HCT116 (cell line): ENCODE measurements around the gene GP9. TPM values are rescaled to one million over a fixed set of nuclear protein-coding genes. Genes with fewer than 3 reads are reported as not detected.

ENCODE experiments used
- ATAC-seq: fragments of 200-7000 bp; cut with Tn5 transposase; 2 replicates; pipeline ENCODE4 v1.9.1; 2020; ENCODE audit warnings: mild to moderate bottlenecking, moderate library complexity
- BruUV-seq: library from RNA; stranded (reverse); fragments of 400-500 nt; replicated peaks from 2 replicates; lab custom pipeline; 2021; lab: Mats Ljungman, UMichigan
- CTCF ChIA-PET: fragments of 300-600 bp; sonication (Branson Sonifier 250); formaldehyde crosslinking; loops from one replicate; lab custom pipeline; 2021; ENCODE audit warnings: antibody characterized with exemption; lab: Charles Lee
- POLR2A ChIA-PET: fragments of 300-600, 350-600 bp; sonication (Branson Sonifier 250); formaldehyde crosslinking; loops from one replicate; lab custom pipeline; 2021; ENCODE audit warnings: antibody characterized with exemption; lab: Charles Lee
- RAD21 ChIA-PET, 2 experiments: fragments of 300-600 bp; sonication (Branson Sonifier 250); formaldehyde crosslinking; loops; one replicate each; lab custom pipeline; 2023; ENCODE audit warnings: low total read pairs in 2 of 2; ENCODE audit not compliant: uncharacterized antibody in 2 of 2, unreplicated experiment in 2 of 2, low non-redundant PET in 1 of 2; lab: Charles Lee
- DNase-seq: peaks from one replicate; pipeline ENCODE4 v3.0.0-alpha.2; 2010; ENCODE audit warnings: low read depth, low spot score
- H2AFZ ChIP-seq: fragments of 200-600 bp; shearing (Covaris generic), sonication (generic); 2 replicates; pipeline ENCODE4 v1.6.1; 2017; ENCODE audit warnings: low read depth, mixed run types, mixed read lengths, antibody characterized with exemption, low read length; ENCODE audit not compliant: poor library complexity, severe bottlenecking
- H3K27ac ChIP-seq: 2 replicates; pipeline ENCODE4 v1.5.1; 2012; ENCODE audit warnings: low read depth, low read length
- H3K27me3 ChIP-seq: fragments of 200-600 bp; sonication (generic); 2 replicates; pipeline ENCODE4 v1.6.1; 2016; ENCODE audit warnings: mixed run types, low read length, mixed read lengths; ENCODE audit not compliant: insufficient read depth
- H3K36me3 ChIP-seq, 2 experiments: fragments of 200-500 bp in 1 of 2; fragments of 200-600 bp in 1 of 2; sonication (Bioruptor generic) in 1 of 2; sonication (generic) in 1 of 2; 2 replicates each; pipeline versions ENCODE4 v1.5.1 to v1.6.1; 2014 to 2016; ENCODE audit warnings: low read length in 2 of 2, inconsistent platforms in 1 of 2, mixed read lengths in 1 of 2, mixed run types in 1 of 2; ENCODE audit not compliant: insufficient read depth in 2 of 2, control insufficient read depth in 1 of 2
- H3K4me1 ChIP-seq, 2 experiments: fragments of 200-600 bp in 1 of 2; sonication (generic) in 1 of 2; 2 replicates each; pipeline versions ENCODE4 v1.5.1 to v1.6.1; 2012 to 2017; ENCODE audit warnings: low read length in 2 of 2, inconsistent platforms in 1 of 2, mild to moderate bottlenecking in 1 of 2, mixed read lengths in 1 of 2, mixed run types in 1 of 2, moderate library complexity in 1 of 2; ENCODE audit not compliant: insufficient read depth in 2 of 2, control insufficient read depth in 1 of 2
- H3K4me2 ChIP-seq: fragments of 200-600 bp; sonication (generic); 2 replicates; pipeline ENCODE4 v1.6.1; 2017; ENCODE audit warnings: mixed run types, low read length, mixed read lengths
- H3K4me3 ChIP-seq, 2 experiments: fragments of 200-600 bp in 1 of 2; sonication (generic) in 1 of 2; replicated peaks in 1 of 2; 2 replicates each; pipeline ENCODE4 v1.5.1; 2011 to 2016; ENCODE audit warnings: low read length in 2 of 2, control low read depth in 1 of 2, low read depth in 1 of 2, mild to moderate bottlenecking in 1 of 2, mixed read lengths in 1 of 2, mixed run types in 1 of 2
- H3K79me2 ChIP-seq: fragments of 200-600 bp; sonication (generic); 2 replicates; pipeline ENCODE4 v1.6.1; 2017; ENCODE audit warnings: mild to moderate bottlenecking, mixed run types, low read length, moderate library complexity, mixed read lengths; ENCODE audit not compliant: insufficient read depth
- H3K9ac ChIP-seq: fragments of 200-600 bp; sonication (generic); 2 replicates; pipeline ENCODE4 v1.6.1; 2016; ENCODE audit warnings: low read length, mixed read lengths
- H3K9me2 ChIP-seq: fragments of 200-600 bp; sonication (generic), shearing (Covaris generic); 2 replicates; pipeline ENCODE4 v1.6.1; 2017; ENCODE audit warnings: mixed run types, mild to moderate bottlenecking, moderate library complexity; ENCODE audit not compliant: insufficient read depth
- H3K9me3 ChIP-seq, 2 experiments: fragments of 200-500 bp in 1 of 2; fragments of 200-600 bp in 1 of 2; sonication (Bioruptor generic) in 1 of 2; sonication (generic) in 1 of 2; 2 replicates each; pipeline ENCODE4 v1.6.1; 2014 to 2017; ENCODE audit warnings: low read length in 2 of 2, mixed read lengths in 2 of 2, inconsistent platforms in 1 of 2, low read depth in 1 of 2, mild to moderate bottlenecking in 1 of 2, mixed run types in 1 of 2, moderate library complexity in 1 of 2; ENCODE audit not compliant: control insufficient read depth in 1 of 2, insufficient read depth in 1 of 2
- H4K20me1 ChIP-seq: fragments of 200-600 bp; sonication (generic), shearing (Covaris generic); 2 replicates; pipeline ENCODE4 v1.6.1; 2017; ENCODE audit warnings: mixed run types, mild to moderate bottlenecking, moderate library complexity; ENCODE audit not compliant: insufficient read depth
- CBX3 ChIP-seq: IDR thresholded peaks from 2 replicates; pipeline ENCODE4 v1.6.1; 2012; ENCODE audit warnings: low read depth
- CEBPB ChIP-seq: IDR thresholded peaks from 2 replicates; pipeline ENCODE4 v1.6.1; 2012; ENCODE audit warnings: low read depth
- FOSL1 ChIP-seq: IDR thresholded peaks from 2 replicates; pipeline ENCODE4 v1.6.1; 2012; ENCODE audit warnings: low read depth
- JUND ChIP-seq: IDR thresholded peaks from 2 replicates; pipeline ENCODE4 v1.6.1; 2012
- POLR2A ChIP-seq: IDR thresholded peaks from 2 replicates; pipeline ENCODE4 v1.7.0; 2011; ENCODE audit warnings: borderline replicate concordance; ENCODE audit not compliant: insufficient read depth, insufficient read length; ENCODE audit errors: extremely low read depth
- SIN3A ChIP-seq: IDR thresholded peaks from 2 replicates; pipeline ENCODE4 v1.6.1; 2012; ENCODE audit warnings: low read depth
- SP1 ChIP-seq: IDR thresholded peaks from 2 replicates; pipeline ENCODE4 v1.6.1; 2012; ENCODE audit warnings: low read depth
- TCF7L2 ChIP-seq: IDR thresholded peaks from 2 replicates; pipeline ENCODE4 v1.7.0; 2011; ENCODE audit warnings: borderline replicate concordance, inconsistent platforms; ENCODE audit not compliant: insufficient read depth, insufficient read length; ENCODE audit errors: extremely low read depth
- ZNF274 ChIP-seq: fragments of 200-500 bp; sonication (Bioruptor generic); IDR thresholded peaks from 2 replicates; pipeline ENCODE4 v1.6.1; 2014; ENCODE audit warnings: mild to moderate bottlenecking, low read depth, low read length, inconsistent platforms
- intact Hi-C: fragments of 100-400 bp; cut with micrococcal nuclease; formaldehyde crosslinking; loops from 2 replicates; pipeline ENCODE4 v1.10.0; 2022
- total RNA-seq: library from RNA; stranded (reverse); gene quantifications from one replicate; pipeline ENCODE4 v1.2.1, GENCODE V29; 2021; ENCODE audit not compliant: unreplicated experiment
- TF ChIP-seq, protein P1 (sequence below), 3 experiments: fragments of 200-600 bp in 1 of 3; sonication (generic) in 1 of 3; IDR thresholded peaks in 2 of 3; conservative IDR thresholded peaks in 1 of 3; 2 replicates each; pipeline ENCODE4 v1.5.1; 2012 to 2017; ENCODE audit warnings: low read depth in 2 of 3, low read length in 2 of 3, antibody characterized with exemption in 1 of 3, borderline replicate concordance in 1 of 3, control low read depth in 1 of 3, mild to moderate bottlenecking in 1 of 3, mixed read lengths in 1 of 3, mixed run types in 1 of 3, moderate library complexity in 1 of 3; ENCODE audit not compliant: insufficient read depth in 1 of 3
- TF ChIP-seq, protein P2 (sequence below): IDR thresholded peaks from 2 replicates; pipeline ENCODE4 v1.6.1; 2011; ENCODE audit warnings: mild to moderate bottlenecking, low read length, moderate library complexity; ENCODE audit not compliant: insufficient replicate concordance; ENCODE audit errors: extremely low read depth

Gene GP9
- total RNA-seq, 1 experiment from 2014 or later = not detected

DNA sequence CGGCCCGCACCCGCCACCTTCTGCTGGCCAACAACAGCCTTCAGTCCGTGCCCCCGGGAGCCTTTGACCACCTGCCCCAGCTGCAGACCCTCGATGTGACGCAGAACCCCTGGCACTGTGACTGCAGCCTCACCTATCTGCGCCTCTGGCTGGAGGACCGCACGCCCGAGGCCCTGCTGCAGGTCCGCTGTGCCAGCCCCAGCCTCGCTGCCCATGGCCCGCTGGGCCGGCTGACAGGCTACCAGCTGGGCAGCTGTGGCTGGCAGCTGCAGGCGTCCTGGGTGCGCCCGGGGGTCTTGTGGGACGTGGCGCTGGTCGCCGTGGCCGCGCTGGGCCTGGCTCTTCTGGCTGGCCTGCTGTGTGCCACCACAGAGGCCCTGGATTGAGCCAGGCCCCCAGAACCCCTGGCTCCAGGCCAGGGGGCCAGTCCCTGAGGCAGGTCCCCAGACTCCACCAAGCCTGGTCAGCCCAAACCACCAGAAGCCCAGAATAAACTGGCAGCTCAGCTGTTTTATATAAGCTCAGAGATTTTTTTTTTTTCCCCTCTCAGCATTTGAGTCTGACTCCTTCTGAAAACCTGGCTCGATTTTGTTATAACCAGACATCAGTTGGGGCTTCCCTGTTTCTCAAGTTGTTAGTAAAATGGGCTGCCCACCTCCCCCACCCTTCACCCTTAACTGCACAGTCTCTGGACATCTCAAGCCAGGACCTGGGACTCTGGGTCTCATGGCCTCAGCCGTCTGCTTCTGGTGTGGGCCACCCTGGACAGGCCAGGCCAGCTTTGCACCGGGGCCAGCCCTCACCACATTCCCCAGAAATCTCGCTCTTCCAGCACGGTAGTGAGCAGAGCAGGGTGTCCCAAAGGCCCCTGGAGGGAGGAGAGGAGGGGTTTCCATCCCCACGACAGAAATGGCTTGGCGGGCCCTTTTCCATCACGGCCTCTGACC, 1.6 kb downstream of the GP9 start (continued):
- TF ChIP-seq CEBPB = no peak

DNA sequence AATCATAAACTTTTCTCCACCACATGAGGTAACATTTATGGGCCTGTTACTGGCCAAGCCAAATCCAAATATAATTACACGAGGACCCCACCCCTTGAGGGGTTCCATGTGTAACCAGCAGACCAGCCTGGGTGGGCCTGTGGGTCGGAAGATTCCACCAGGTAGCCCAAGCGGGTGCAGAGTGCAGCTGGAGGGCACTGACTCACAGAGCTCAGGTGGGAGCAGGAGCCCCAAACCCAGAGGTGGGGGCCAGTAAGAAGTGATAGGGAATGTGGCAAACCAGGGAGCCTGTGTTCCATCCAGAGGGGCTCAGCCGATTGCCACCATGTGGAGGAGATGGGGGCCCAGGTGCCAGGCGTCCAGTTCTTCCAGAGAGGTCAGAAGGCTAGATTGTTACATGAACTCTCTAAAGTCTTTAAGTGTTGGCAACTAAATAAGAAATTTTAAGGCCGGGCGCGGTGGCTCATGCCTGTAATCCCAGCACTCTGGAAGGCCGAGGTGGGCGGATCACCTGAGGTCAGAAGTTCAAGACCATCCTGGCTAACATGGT, 2.6 kb downstream of the GP9 start:
- ChIA-PET CTCF (interaction anchor here (1.3 kb wide), 1 partner anchor 9 kb away, joined by 5 read pairs; no protein-coding TSS in a partner anchor), RAD21 (no interaction called here), POLR2A (no interaction called here)
- Histone ChIP-seq H3K9me3 (no peaks in the 10 kb centered on the region), H3K4me1 (no peaks in the 10 kb centered on the region), H3K9me2 (no peaks in the 10 kb centered on the region), H3K9ac (no peak overlapping the region), H4K20me1 (no peaks in the 10 kb centered on the region), H3K36me3 (no peaks in the 10 kb centered on the region), H2AFZ (no peak overlapping the region), H3K4me2 (no peak overlapping the region), H3K27me3 (no peaks in the 10 kb centered on the region), H3K79me2 (no peaks in the 10 kb centered on the region), H3K27ac (no peak overlapping the region), H3K4me3 (no peak overlapping the region)
- DNase-seq (no peak), ATAC-seq (no peak)
- no TSS peak for BruUV-seq
- TF ChIP-seq SIN3A = no peak
- TF ChIP-seq JUND = no peak
- TF ChIP-seq, protein P1, sequence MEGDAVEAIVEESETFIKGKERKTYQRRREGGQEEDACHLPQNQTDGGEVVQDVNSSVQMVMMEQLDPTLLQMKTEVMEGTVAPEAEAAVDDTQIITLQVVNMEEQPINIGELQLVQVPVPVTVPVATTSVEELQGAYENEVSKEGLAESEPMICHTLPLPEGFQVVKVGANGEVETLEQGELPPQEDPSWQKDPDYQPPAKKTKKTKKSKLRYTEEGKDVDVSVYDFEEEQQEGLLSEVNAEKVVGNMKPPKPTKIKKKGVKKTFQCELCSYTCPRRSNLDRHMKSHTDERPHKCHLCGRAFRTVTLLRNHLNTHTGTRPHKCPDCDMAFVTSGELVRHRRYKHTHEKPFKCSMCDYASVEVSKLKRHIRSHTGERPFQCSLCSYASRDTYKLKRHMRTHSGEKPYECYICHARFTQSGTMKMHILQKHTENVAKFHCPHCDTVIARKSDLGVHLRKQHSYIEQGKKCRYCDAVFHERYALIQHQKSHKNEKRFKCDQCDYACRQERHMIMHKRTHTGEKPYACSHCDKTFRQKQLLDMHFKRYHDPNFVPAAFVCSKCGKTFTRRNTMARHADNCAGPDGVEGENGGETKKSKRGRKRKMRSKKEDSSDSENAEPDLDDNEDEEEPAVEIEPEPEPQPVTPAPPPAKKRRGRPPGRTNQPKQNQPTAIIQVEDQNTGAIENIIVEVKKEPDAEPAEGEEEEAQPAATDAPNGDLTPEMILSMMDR (IDR thresholded peaks at IDR 0.05 in 2 of 3, conservative IDR thresholded peaks at IDR 0.05 in 1 of 3; ENCODE audit: borderline replicate concordance in 1 of 3, insufficient read depth in 1 of 3, low read depth in 2 of 3, low read length in 2 of 3) = no peak
- TF ChIP-seq, protein P2, sequence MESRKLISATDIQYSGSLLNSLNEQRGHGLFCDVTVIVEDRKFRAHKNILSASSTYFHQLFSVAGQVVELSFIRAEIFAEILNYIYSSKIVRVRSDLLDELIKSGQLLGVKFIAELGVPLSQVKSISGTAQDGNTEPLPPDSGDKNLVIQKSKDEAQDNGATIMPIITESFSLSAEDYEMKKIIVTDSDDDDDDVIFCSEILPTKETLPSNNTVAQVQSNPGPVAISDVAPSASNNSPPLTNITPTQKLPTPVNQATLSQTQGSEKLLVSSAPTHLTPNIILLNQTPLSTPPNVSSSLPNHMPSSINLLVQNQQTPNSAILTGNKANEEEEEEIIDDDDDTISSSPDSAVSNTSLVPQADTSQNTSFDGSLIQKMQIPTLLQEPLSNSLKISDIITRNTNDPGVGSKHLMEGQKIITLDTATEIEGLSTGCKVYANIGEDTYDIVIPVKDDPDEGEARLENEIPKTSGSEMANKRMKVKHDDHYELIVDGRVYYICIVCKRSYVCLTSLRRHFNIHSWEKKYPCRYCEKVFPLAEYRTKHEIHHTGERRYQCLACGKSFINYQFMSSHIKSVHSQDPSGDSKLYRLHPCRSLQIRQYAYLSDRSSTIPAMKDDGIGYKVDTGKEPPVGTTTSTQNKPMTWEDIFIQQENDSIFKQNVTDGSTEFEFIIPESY = no peak
- TF ChIP-seq SP1 = no peak
- TF ChIP-seq TCF7L2 = no peak
- TF ChIP-seq ZNF274 = no peak
- no peak for TF ChIP-seq CBX3
- no peak for TF ChIP-seq POLR2A
- TF ChIP-seq FOSL1 = no peak
- intact Hi-C loops = no loop called here
